Endothelial cell (in vitro differentiated cells): ENCODE measurements around the gene GNA12. TPM values are rescaled to one million over a fixed set of nuclear protein-coding genes. Genes with fewer than 3 reads are reported as not detected.

Source experiments
- DNase-seq: peaks from one replicate; pipeline ENCODE4 v3.0.0; 2021; ENCODE audit warnings: low spot score
- H3K27ac Mint-ChIP-seq: one replicate; pipeline ENCODE4 v1.8.0; 2021; ENCODE audit warnings: mixed read lengths, inconsistent platforms; ENCODE audit not compliant: unreplicated experiment
- H3K27me3 Mint-ChIP-seq: one replicate; pipeline ENCODE4 v1.8.0; 2021; ENCODE audit warnings: mild to moderate bottlenecking, moderate library complexity, mixed read lengths, inconsistent platforms; ENCODE audit not compliant: unreplicated experiment
- H3K36me3 Mint-ChIP-seq: one replicate; pipeline ENCODE4 v1.8.0; 2021; ENCODE audit warnings: mild to moderate bottlenecking, low read depth, mixed read lengths, inconsistent platforms; ENCODE audit not compliant: unreplicated experiment
- H3K4me1 Mint-ChIP-seq: one replicate; pipeline ENCODE4 v1.8.0; 2021; ENCODE audit warnings: mild to moderate bottlenecking, mixed read lengths, inconsistent platforms; ENCODE audit not compliant: unreplicated experiment
- H3K4me3 Mint-ChIP-seq: one replicate; pipeline ENCODE4 v1.8.0; 2021; ENCODE audit warnings: mild to moderate bottlenecking, mixed read lengths, inconsistent platforms; ENCODE audit not compliant: unreplicated experiment
- H3K9me3 Mint-ChIP-seq: one replicate; pipeline ENCODE4 v1.8.0; 2021; ENCODE audit warnings: mixed read lengths, inconsistent platforms; ENCODE audit not compliant: unreplicated experiment
- total RNA-seq: library from RNA; stranded (reverse); fragmentation: NEBNext Ultra II Directional; extraction: Animal tissue kit (Norgen Biotek cat#: 25700); gene quantifications from one replicate; pipeline ENCODE4 v1.2.1, GENCODE V29; 2021; ENCODE audit not compliant: unreplicated experiment
- TF ChIP-seq, protein P1 (sequence below): fragments of 200-600 bp; sonication (generic); IDR thresholded peaks from one replicate; pipeline ENCODE4 v1.5.0; 2021; ENCODE audit warnings: antibody characterized with exemption; ENCODE audit not compliant: unreplicated experiment

Gene GNA12
- total RNA-seq, 1 donor from 2014 or later: 105 TPM

DNA sequence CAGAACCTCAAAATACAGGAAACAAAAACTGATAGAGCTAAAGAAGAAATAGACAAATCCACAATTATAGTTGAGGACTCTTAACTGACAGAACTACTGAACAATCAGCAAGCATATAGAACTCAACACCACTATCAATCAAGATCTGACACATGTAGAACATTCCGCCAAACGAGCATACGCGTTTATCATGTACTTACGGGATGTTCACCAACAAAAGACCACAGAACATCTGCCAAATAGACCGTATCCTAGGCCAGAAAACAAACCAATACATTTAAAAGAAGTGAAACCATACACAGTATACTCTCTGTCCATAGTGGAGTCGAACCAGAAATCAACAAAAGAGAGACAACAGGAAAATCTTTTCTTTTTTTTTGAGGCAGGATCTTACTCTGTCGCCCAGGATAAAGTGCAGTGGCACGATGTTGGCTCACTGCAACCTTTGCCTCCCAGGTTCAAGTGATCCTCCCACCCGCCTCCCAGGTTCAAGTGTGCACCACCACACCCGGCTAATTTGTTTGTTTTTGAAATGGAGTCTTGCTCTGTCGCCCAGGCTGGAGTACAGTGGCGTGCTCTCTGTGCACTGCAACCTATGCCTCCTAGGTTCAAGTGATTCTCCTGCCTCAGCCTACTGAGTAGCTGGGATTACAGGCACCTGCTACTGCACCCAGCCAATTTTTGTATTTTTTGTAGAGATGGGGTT lies 5.1 kb downstream of the GNA12 start:
- Mint-ChIP-seq H3K9me3 (no peaks in the 10 kb centered on the region), H3K4me3 (peak overlapping the region; percentile 64), H3K27me3 (peaks cover 7% of the 10 kb centered on the region), H3K36me3 (peaks cover 50% of the 10 kb centered on the region), H3K4me1 (peaks cover 75% of the 10 kb centered on the region), H3K27ac (peak overlapping the region; percentile 99)
- no peak for DNase-seq
- TF ChIP-seq, protein P1, sequence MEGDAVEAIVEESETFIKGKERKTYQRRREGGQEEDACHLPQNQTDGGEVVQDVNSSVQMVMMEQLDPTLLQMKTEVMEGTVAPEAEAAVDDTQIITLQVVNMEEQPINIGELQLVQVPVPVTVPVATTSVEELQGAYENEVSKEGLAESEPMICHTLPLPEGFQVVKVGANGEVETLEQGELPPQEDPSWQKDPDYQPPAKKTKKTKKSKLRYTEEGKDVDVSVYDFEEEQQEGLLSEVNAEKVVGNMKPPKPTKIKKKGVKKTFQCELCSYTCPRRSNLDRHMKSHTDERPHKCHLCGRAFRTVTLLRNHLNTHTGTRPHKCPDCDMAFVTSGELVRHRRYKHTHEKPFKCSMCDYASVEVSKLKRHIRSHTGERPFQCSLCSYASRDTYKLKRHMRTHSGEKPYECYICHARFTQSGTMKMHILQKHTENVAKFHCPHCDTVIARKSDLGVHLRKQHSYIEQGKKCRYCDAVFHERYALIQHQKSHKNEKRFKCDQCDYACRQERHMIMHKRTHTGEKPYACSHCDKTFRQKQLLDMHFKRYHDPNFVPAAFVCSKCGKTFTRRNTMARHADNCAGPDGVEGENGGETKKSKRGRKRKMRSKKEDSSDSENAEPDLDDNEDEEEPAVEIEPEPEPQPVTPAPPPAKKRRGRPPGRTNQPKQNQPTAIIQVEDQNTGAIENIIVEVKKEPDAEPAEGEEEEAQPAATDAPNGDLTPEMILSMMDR: no peak

DNA sequence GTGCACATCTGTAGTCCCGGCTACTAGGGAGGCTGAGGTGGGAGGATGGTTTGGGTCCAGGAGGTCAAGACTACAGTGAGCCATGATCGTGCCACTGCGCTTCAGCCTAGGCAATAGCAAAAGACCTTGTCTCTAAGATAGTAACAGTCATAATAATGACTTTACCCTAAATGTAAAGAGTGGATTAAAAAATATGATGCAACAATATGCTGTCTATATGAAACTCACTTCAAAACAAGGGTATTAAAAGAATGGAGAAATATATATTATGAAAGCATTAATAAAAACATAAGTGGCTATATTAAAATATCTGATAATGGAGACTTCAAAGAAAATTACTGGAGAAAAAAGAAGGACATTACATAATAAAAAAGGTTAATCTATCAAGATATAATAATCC lies 5.7 kb downstream of the GNA12 start:
- Mint-ChIP-seq H3K27ac (peak overlapping the region; percentile 99), H3K9me3 (no peaks in the 10 kb centered on the region), H3K36me3 (peaks cover 51% of the 10 kb centered on the region), H3K27me3 (peaks cover 7% of the 10 kb centered on the region), H3K4me3 (peak overlapping the region; percentile 64), H3K4me1 (peaks cover 77% of the 10 kb centered on the region)
- TF ChIP-seq, protein P1: no peak
- DNase-seq: no peak

DNA sequence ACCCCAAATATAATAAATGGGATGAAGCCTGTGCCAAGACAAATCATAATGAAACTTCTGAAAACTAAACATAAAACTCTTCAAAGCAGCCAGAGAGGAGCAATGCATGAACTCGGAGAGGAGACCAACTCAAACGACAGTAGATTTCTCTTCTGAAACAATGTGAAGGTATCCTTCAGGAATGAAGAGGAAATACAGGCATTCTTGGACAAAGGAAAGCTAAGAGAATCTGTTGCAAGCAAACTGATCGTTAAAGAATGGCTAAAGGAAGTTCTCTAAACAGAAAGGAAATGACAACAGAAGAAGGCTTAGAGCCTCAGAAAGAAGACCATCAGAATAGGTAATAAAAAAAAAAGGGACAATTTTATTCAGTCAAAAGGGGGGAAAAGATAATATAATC lies 6.6 kb downstream of the GNA12 start:
- Mint-ChIP-seq H3K36me3 (peaks cover 53% of the 10 kb centered on the region), H3K4me1 (peaks cover 83% of the 10 kb centered on the region), H3K27me3 (peaks cover 5% of the 10 kb centered on the region), H3K4me3 (peak overlapping the region; percentile 66), H3K27ac (peak overlapping the region; percentile 99), H3K9me3 (no peaks in the 10 kb centered on the region)
- DNase-seq: no peak
- TF ChIP-seq, protein P1: no peak

DNA sequence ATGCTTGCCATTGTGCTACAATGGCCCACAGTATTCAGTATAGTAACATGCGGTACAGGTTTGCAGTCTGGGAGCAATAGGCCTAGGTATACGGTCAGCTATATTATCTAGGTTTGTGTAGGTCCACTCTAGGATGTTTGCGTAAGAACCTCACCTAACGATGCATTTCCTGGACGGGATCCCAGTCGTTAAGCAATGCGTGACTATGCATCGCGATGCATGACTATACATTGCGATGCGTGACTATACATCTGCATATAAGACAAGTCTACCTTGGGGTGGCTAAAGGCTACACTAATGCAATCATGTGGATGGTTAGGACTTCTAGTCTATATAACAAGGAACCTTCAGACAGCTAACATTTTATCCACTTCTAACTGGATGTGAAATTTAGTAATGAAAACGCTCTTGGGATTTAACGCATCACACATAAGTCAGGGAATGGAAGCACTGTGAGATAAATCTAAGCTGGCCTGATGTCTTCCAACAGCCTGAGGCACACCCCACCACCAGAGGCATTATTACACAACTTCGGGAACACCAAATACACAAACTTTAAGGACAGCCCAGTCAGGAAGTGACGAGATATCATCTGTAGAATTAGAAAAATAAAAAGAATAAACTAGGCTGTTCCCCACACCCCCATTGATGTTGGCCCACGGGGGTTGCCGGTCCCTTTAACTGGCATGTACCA lies 9.2 kb downstream of the GNA12 start:
- Mint-ChIP-seq H3K27me3 (peaks cover 2% of the 10 kb centered on the region), H3K4me3 (peak overlapping the region; percentile 83), H3K9me3 (no peaks in the 10 kb centered on the region), H3K36me3 (peaks cover 33% of the 10 kb centered on the region), H3K4me1 (peaks cover 75% of the 10 kb centered on the region), H3K27ac (peak overlapping the region; percentile 86)
- TF ChIP-seq, protein P1: no peak
- DNase-seq: no peak
